AML-193 (cell line): ENCODE measurements around the gene INTU.
"Not testable (repeated sequence)": the region's sequence is repeated elsewhere in the genome, so short reads cannot be mapped to it uniquely, and the experiment has no call there.

Source experiments
- DNase-seq, 2 experiments: peaks; one replicate each; lab custom pipeline; 2025; lab: John Stamatoyannopoulos, UW

INTU gene

DNA sequence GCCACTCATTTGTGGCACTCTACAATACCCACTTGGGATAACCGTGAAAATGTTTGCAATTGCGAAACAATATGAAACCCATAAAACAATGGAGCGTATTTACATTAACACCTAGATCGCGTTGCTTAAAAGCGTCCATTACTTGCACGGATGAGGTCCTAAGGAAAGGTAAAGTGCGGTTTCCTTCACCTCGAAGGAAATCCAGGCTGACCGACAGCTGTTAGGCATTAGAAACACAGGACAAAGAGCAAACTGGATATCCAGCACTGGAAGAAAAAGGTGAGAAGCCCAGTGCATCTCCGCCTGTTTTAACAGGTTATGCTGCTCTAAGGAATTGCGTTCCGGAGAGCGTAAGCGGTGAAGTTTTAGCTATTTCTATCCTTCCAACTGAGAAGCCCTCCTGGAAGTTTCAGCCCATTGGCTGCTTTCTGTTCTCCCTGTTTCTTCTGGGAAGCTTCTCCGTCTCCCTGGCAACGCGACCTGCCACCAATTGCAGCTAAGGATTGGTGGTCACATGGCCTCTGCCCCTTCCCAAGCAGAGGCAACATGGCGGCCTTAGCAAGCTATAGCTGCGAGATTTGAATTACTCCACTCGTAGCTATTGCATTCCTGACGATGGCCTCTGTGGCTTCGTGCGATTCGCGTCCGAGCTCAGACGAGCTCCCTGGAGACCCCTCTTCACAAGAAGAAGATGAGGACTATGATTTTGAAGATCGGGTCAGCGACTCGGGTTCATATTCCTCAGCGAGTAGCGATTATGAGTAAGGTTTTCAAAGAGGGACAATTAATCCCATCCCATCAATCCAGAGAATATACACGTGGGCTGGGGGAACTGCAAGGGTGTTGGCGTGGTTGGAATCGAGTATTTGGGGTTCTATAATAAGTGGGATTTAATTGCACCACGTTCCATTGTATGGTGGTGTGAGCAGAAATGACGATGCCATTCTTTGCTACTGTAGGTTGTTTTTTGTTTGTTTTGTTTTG is at the start of gene INTU:
INTU (plus strand) TSS at position 538 of the 984 bp plus-strand sequence; CDS start at position 616, 78 bp downstream.
- DNase-seq, result no peak

DNA sequence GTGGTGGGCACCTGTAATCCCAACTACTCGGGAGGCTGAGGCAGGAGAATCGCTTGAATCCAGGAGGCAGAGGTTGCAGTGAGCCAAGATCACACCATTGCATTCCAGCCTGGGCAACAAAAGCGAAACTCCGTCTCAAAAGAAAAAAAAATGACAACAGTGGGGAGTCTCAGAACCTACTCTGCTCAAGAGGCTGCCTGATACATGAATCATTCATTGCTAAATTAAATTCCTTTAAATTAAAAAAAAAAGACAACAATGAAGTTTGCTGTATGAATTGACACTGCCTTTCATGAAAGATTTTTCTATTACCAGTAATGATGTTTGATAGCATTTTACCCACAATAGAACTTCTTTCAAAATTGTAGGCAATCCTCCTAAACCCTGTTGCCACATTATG is 46.3 kb upstream of the INTU start:
- DNase-seq, result not testable (repeated sequence)

DNA sequence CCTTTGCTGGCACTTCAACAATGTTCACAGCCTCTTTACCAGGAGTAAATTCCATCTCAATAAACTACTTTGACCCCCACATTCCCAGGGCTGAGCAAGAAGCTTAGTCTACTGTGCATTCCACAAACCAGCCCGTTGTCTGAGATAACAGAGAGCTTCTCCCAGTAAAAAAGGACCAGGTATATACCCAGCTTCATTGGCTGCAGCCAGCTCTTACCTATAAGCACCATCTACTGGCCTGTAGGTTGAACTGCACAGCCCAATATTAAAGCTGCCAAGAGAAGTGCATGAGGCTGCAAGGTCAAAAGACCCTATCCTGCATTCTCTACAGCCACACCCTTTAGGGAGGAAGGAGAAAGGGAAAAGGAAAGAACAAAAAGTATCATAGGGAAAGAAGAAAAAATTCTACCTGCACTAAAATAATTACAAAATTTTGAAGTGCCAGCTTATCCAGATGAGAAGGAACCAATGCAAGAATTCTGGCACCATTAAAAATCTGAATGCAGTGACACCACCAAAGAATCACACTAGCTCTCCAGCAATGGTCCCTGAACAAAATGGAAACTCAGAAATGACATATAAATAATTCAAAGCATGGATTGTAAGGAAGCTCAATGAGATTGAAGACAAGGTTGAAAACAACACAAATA is 45.7 kb upstream of the INTU start:
- DNase-seq, result peak in 1 of 2 experiments; percentile 3

DNA sequence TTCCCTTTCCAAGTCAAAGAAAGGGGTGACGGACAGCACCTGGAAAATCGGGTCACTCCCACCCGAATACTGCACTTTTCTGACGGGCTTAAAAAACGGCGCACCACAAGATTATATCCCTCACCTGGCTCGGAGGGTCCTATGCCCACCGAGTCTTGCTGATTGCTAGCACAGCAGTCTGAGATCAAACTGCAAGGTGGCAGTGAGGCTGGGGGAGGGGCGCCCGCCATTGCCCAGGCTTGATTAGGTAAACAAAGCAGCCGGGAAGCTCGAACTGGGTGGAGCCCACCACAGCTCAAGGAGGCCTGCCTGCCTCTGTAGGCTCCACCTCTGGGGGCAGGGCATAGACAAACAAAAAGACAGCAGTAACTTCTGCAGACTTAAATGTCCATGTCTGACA is 43.6 kb upstream of the INTU start:
- not testable (repeated sequence) for DNase-seq

DNA sequence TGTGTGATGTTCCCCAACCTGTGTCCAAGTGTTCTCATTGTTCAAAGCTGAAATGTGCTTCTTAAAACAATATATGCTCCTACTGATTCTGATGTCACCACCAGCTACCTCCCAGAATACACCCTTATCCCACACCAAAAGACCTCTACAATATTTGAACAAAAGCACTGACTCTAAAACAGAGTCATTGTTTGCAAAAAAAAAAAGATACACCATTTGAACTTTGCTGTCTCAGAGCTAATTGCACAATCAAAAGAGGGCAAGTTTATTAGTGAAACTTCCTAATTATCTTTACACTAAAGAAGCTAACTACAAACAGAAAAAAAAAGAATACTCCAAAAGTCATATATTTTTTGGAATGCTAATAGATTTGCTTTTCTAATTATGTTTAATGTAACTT is 34.1 kb upstream of the INTU start:
- DNase-seq, result no peak

DNA sequence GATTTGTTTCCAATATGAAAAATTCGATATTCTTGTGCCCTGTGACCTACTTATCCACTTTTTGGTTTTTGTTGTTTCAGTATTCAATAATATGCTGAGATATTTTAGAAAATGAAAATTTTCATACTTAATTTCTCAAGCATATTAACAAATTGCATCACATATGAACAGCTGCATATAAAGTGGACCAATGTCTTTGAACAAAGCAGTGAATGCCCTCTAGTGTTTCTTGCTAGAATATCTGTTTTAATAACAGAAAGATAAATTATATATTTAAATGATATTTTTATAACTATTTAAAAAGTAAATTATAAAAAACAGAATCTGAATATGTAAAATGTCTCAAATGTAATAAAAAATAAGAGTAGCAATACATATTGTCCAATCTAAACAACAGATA is 31.7 kb upstream of the INTU start:
- peak; percentile 29 to 30 for DNase-seq

DNA sequence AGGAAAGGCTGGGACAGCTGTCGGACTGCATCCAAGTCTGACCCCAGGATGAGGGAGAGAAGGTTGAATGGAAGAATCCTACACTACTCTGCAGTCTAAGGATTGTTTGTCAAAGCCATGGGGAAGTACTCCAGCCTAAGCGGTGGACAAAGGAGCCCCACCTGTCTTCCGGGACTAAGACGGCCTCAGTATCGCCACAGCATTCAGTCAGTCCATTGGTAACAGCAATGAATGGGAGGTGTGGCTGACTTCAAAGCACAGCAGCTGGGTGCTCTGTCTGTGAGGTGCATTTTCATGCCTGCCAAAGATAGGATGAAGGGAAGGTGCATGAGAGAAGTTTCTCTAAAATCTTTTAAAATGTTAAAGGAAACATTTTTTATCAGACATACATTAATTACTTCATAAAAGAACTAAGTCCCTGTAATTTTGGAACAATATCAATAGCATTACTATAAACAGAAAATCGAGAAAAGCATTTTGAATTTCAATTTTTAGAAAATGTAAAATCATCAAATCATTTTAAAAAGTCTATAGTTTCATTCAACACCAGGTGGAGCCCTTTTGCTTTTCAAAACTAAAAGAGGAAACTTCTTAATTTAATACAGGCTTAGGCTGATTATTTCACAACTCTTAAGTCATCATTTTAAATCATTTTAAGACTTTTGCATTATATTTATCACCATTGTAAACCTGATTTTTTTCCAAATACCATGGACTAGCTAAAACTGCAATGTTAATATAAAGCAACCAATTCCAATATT is 27.6 kb upstream of the INTU start:
- peak; percentile 53 to 62 for DNase-seq

DNA sequence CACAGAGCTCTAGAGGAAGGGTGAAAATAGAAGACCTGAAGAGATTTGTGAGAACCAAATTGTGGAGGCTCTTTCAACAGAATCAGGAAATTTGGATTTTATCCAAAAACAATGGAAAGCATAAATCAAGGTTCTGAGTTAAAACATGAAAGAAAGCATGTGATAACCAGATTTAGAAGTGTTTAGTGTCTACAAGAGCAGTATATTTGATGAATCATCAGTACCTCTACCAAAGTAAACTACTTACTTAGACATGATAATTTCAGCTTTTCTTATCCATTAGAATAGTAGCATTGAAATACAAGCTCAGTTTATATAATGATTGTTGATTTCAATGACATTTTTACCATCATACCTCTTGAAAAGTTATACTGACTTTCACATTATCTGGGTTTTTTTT is 25.9 kb upstream of the INTU start:
- no peak for DNase-seq

DNA sequence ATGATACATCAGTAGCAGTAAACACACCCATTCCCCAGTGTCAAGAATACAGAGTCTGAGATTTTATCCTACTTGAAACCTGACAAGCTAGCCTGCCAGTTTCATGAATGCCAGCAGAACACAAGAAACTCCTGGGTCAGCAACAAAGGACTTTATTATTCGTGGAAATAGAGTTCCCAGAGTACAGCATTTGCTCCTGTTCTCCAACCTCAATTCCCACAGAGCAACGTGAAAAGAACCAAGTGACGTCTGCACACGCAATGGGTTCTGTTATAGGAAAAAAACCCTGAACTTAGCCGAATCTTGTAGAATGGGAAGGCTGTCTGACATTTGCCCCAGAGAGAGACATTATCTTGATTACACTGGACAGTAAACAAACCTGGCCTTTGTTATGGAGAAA is 23.3 kb upstream of the INTU start:
- no peak for DNase-seq

DNA sequence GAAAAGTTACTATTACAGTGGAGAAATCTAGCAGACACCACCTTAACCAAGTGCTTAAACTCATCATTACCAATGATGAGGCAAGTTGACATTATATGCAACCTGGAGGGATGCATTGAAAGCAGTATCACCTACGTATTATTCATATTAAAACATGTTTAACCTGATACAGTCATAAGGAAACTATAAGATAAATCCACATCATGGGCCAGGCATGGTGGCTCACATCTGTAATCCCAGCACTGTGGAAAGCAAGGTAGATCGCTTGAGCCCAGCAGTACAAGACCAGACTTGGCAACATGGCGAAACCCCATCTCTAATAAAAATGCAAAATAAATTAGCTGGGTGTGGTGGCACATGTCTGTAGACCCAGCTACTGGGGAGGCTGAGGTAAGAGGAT is 22.3 kb upstream of the INTU start:
- DNase-seq, result no peak

DNA sequence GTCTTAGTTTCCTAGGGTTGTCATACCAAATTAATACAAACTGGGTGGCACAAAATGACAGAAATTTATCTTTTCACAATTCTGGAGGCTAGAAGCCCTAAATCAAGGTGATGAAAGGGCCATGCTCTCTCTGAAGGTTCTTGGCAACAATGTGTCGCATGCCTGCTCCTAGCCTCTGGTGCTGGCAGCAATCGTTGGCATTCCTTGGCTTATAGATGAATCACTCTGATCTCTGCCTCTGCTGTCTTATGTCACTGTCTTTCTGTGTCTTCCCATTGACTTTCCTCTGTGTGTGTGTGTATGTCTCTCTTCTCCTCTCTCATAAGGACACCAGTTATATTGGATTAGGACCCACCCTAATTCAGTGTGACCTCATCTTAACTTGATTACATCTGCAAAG is 15.9 kb upstream of the INTU start:
- no peak for DNase-seq

DNA sequence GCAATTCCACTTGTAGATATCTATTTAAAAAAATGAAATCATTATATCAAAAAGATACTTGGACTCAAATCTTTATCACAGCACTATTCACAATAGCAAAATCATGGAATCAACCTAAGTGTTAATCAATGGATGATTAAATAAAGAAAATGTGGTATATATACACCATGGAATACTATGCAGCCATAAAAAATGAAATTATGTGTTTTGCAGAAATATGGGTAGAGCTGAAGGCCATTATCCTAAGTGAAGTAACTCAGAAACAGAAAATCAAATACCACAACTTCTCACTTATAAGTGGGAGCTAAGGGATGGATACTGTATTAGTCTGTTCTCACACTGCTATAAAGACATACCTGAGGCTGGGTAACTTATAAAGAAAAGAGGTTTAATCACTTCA is 14.3 kb upstream of the INTU start:
- no peak for DNase-seq

DNA sequence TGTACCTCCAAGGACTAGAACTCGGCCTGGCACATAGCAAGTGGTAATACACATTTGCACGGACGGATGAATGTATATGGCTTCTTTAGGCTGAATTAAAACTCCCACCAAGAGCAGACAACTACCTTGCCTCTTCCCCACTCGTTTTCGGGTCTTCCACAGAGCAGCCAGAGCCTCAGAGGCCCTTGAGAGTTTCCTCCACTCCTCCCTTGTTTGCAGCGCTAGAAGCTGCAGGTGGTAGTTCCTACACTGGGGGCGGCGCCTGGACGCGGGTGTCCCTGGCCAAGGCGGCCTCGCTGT is 10.2 kb upstream of the INTU start:
- no peak for DNase-seq

DNA sequence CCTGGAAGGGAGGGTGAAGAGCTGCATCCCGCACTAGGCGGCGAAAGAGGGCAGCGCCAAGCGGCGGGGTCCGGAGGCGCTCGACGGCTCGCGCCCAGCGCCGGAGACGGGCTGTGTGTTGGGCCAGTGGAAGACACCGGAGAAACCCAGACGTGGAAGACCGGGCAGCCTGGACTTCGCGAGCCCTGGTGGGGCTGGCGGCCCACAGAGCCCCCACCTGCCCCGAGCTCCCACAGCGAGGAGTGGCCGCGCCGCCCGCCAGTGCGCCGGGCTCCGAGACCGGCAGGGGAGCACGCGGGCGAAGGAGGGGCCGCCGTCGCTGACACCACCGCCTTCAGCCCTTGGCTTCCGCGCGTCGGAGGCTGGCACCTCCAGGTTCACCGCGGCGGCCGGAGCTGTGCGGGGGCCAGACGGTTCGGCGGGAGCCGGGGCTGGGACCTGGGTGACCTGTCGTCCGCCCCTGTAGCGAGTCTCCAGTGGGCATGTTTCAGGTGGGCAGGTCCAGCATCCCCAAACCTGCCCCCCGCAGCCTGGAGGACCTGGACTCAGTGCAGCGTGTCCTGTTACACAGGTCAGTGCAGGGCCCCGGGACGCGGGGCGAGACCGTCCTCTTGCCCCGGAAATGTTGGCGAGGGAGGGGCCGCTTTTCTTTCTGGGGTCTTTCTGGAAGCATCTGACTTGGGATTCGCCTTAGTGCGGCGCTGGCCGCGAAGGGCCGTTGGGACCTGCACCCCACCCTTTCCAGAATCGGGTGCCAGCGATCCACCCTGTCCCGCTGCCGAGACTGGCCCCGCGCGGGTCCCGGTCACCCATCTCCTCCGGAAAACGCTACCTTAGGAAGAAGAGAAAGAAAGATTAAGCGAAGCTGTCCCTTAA is 9.6 kb upstream of the INTU start:
- DNase-seq, result no peak

DNA sequence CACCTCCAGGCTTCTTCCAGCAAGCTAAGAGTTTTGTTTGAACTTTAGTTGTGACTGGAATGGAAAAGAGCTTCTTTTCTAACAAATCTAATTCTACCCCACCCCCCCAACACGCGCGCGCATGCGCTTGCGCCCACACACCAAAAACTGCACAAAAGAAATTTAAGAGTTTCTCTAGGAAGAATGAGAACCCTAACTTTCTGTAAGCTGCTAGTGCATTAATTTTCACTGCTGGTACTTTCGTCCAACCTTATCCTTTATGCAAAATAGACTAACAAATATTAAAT is 9.0 kb upstream of the INTU start:
- no peak for DNase-seq

DNA sequence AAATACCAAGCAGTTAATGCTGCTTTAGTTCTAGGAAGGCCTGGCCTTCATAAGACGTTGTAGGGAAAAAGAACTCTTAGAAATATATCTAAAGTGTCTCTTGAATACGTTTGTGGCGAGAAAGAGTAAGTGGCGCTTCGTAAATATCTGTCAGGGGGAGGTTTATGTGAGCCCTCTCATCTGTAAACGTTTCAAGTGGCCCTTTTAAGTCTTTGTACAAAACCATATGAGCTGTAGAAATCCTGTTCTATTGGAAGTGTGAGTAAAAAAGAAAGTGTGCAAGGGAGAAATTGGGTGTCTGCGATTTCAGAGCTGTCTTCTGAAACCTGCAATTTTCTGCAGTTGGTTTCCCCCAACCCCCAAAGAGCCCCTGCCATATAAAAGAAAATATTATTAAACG is 8.6 kb upstream of the INTU start:
- DNase-seq, result no peak

DNA sequence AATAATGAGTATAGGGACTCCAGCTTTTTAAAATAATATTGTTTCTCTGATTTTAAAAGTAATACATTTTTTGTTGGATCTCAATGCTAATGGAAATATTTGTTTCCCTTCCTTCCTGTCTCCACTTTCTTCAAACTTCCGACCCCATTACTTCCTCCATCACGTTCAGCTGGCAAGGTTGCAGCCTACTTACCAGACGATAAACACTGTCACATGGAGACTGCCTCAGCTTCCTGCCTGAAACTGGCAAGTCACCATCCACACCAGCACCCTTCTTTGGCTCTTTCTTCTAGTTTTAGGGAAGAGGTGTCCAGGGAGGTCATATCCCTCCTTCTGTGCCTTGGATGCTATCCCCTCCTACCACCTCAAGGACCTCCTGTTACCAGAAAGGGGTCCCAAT is 3.4 kb upstream of the INTU start:
- no peak for DNase-seq

DNA sequence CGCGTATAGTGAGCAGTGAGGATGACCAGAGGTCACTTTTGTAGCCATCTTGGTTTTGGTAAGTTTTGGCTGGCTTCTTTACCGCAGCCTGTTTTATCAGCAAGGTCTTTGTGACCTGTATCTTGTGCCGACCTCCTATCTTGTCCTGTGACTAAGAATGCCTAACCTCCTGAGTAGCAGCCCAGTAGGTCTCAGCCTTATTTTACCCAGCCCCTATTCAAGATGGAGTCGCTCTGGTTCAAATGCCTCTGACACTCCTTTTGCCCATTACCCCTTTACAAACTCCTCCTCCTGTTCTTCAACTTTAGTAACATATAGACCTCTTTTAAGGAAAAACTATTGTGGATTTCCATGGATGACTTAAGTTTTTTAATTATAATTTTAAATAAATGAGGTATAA is 2.6 kb upstream of the INTU start:
- DNase-seq, result no peak

DNA sequence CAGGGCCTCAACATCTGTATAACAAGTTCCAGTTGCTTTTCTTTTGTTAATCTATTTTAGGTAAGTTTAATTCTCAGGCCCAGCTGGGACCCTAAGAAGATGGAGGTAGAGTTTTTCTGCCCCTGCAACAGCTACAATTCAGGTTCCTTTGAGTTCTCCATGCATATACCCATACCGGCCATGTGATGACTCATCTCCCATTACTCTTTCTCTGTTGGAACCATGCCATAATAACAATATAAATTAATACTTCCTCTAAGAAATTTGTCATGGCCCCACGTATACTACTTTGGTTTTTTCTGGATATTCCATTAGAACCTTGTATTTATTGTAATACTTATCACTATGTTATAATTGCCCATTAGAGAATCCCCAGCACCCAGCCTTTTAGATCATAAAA is 1.3 kb upstream of the INTU start:
- DNase-seq, result no peak

DNA sequence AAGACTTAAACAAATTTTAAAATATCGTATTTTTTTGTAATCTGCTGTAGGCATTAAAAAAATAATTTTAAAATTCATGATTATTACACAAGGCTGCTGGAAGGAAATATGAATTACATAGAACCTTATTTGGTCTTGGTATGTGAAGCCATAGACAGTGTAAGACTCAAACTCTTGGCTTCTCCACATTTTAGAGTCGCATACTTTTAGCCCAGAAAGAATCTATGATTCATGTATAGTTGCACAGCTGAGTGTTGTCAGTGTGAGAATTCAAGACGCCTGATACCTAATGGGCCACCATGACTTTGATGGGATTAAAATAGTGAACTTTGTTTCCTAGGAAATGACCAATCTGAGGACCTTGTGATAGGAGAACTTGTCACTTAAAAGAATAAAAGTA is 1.4 kb downstream of the INTU start:
- DNase-seq, result no peak

DNA sequence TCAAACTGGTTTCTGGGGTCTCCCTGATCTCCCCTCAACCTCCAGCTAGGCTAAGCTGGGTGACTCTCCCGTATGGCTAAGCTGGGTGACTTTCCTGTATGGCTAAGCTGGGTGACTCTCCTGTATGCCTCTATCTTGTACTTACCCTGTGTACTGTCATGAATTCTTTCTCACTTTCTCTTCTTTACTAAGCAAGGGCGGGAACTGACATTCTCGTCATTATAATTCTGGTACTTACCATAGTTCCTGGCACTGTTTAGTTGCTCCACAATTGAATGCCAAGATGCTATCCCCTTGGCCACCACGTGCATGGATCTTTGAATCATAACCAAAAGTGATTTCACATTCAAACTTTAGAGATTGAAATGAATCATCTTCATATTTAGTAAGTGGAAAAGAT is 8.8 kb downstream of the INTU start:
- no peak for DNase-seq

DNA sequence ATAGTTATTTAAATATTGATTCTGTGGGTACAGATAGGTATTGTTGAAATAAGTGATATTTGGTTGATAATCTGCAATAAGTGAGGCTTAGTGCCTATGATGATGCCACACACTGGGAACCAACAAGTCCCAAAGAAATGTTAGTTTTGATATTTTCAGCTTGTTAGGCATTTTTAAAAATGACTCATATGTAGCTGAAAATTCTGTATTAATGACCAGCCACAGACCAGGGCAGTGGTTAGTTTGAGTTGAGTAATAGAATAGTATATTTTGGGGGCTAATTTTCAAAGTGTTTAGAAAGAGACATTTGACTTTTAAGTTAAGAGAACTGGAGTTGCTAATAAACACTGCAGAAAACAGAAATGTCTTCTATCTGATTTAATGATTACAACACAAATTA is 9.4 kb downstream of the INTU start:
- no peak for DNase-seq
